ENCODE measurements around the gene EXOC2.

Gene EXOC2

GRCh38 chr6:484086-484745, 208.7 kb downstream of the EXOC2 start:
- DNase-seq (ENCODE audit: low read depth) = peak; percentile 10
- H3K4me3 ChIP-seq (replicated peaks; ENCODE audit: low read depth, low read length) = no peak overlapping the region
- TF ChIP-seq CTCF (IDR thresholded peaks at IDR 0.05; ENCODE audit: low read length, missing control alignments) = no peak

DNA sequence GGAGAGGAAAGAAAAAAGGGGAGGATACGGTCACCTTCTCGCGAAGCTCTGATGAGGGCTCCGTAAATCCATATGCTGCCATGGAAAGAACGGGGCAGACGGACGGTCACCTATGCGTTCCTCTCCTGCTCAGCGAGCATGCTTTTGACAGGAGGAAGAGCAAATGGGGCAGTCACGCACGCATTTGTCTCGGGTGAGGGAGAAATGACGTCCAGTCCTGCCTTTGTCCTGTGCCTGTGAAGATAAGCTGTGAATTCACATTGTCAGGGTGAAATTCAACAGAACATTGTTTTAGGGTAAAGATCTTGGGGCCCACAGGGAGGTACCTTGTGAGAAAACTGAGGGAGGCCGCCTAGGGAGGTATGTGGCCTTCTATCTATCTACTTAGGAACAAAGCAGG, 217.6 kb downstream of the EXOC2 start:
- no peak for DNase-seq (ENCODE audit: low read depth)
- no peak overlapping the region for H3K4me3 ChIP-seq (replicated peaks; ENCODE audit: low read depth, low read length)

GRCh38 chr6:474453-475185, 218.3 kb downstream of the EXOC2 start:
- DNase-seq (ENCODE audit: low read depth) = peak; percentile 4
- H3K4me3 ChIP-seq (replicated peaks; ENCODE audit: low read depth, low read length) = no peak overlapping the region
- no peak for TF ChIP-seq CTCF (IDR thresholded peaks at IDR 0.05; ENCODE audit: low read length, missing control alignments)

More for the DNA sequence above, 217.6 kb downstream of the EXOC2 start:
- TF ChIP-seq CTCF (IDR thresholded peaks at IDR 0.05; ENCODE audit: low read length, missing control alignments) = no peak

GRCh38 chr6:473768-474452, 219.0 kb downstream of the EXOC2 start:
- no peak for DNase-seq (ENCODE audit: low read depth)
- TF ChIP-seq CTCF (IDR thresholded peaks at IDR 0.05; ENCODE audit: low read length, missing control alignments) = no peak
- H3K4me3 ChIP-seq (replicated peaks; ENCODE audit: low read depth, low read length) = no peak overlapping the region

GRCh38 chr6:473356-473755, 219.6 kb downstream of the EXOC2 start:
- no peak for TF ChIP-seq CTCF (IDR thresholded peaks at IDR 0.05; ENCODE audit: low read length, missing control alignments)
- DNase-seq (ENCODE audit: low read depth) = no peak
- no peak overlapping the region for H3K4me3 ChIP-seq (replicated peaks; ENCODE audit: low read depth, low read length)

- no peak overlapping the region for H3K4me3 ChIP-seq (replicated peaks; ENCODE audit: low read depth, low read length)
- no peak for DNase-seq (ENCODE audit: low read depth)
- TF ChIP-seq CTCF (IDR thresholded peaks at IDR 0.05; ENCODE audit: low read length, missing control alignments) = no peak
These were observed 222.0 kb downstream of the EXOC2 start for GRCh38 chr6:470901-471448.
